Measurements from ENCODE around the gene WSB1. TPM values are rescaled to one million over a fixed set of nuclear protein-coding genes. Genes with fewer than 3 reads are reported as not detected.

WSB1 gene
- total RNA-seq, 1 donor from 2014 or later, result 107 TPM

GRCh38 chr17:27342059-27342458, 48.1 kb downstream of the WSB1 start:
- Histone ChIP-seq H3K27me3 (ENCODE audit: control insufficient read depth in 3 of 3, insufficient read depth in 3 of 3, low read length in 3 of 3) (peaks cover 0 to 4% (median 0%) of the 10 kb centered on the region in 3 donors), H3K4me3 (ENCODE audit: low read length in 3 of 3) (no peak overlapping the region), H3K36me3 (ENCODE audit: control insufficient read depth in 3 of 3, insufficient read depth in 3 of 3, low read length in 3 of 3) (no peaks in the 10 kb centered on the region), H3K9ac (ENCODE audit: low read depth in 1 of 3, low read length in 3 of 3) (no peak overlapping the region), H3K4me1 (ENCODE audit: control insufficient read depth in 3 of 3, insufficient read depth in 3 of 3, low read length in 3 of 3) (peaks cover 10 to 12% (median 12%) of the 10 kb centered on the region in 3 donors), H3K27ac (ENCODE audit: low read depth, low read length) (no peak overlapping the region), H3K9me3 (ENCODE audit: control insufficient read depth in 3 of 3, low read length in 3 of 3) (no peaks in the 10 kb centered on the region)

GRCh38 chr17:27343294-27343693, 49.4 kb downstream of the WSB1 start:
- peaks cover 0 to 4% (median 0%) of the 10 kb centered on the region in 3 donors for H3K27me3 ChIP-seq (ENCODE audit: control insufficient read depth in 3 of 3, insufficient read depth in 3 of 3, low read length in 3 of 3)
- no peak overlapping the region for H3K27ac ChIP-seq (ENCODE audit: low read depth, low read length)
- H3K36me3 ChIP-seq (ENCODE audit: control insufficient read depth in 3 of 3, insufficient read depth in 3 of 3, low read length in 3 of 3), result no peaks in the 10 kb centered on the region
- H3K4me1 ChIP-seq (ENCODE audit: control insufficient read depth in 3 of 3, insufficient read depth in 3 of 3, low read length in 3 of 3), result peaks cover 10 to 12% (median 12%) of the 10 kb centered on the region in 3 donors
- H3K9ac ChIP-seq (ENCODE audit: low read depth in 1 of 3, low read length in 3 of 3), result no peak overlapping the region
- no peaks in the 10 kb centered on the region for H3K9me3 ChIP-seq (ENCODE audit: control insufficient read depth in 3 of 3, low read length in 3 of 3)
- H3K4me3 ChIP-seq (ENCODE audit: low read length in 3 of 3), result no peak overlapping the region

DNA sequence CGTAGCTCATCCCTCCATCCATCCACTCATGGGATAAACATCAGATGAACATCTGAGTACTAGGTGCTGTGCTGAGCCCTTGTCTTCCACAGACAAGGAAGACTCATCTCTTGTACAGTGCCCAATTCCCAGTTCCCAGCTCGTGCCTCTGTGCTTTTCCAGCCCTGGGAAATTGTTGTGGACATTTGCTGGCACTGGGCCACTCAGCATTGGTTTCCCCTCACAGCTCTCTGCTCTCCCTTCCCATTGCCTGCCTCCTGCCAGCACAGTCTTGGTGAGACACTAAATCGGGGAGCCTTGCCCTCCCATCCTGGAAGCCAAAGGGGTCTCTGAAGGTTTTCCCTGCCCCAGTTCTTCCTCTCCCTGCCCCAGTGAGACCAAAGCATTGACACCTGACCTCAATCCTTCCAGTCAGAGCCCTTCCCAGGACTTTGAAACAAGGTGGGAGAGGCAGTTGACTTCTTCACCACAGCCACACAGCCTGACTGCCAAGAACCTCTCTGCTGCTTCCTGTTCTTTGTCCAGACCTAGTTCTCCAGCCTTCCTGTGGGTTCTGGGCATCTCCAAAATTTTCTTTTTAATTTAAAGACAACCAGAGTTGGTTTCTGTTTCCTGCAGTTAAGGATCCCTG, 50.2 kb downstream of the WSB1 start:
- Histone ChIP-seq H3K9ac (ENCODE audit: low read depth in 1 of 3, low read length in 3 of 3) (no peak overlapping the region), H3K4me3 (ENCODE audit: low read length in 3 of 3) (no peak overlapping the region), H3K27ac (ENCODE audit: low read depth, low read length) (peak overlapping the region; percentile 52), H3K4me1 (ENCODE audit: control insufficient read depth in 3 of 3, insufficient read depth in 3 of 3, low read length in 3 of 3) (peaks cover 12 to 15% (median 14%) of the 10 kb centered on the region in 3 donors), H3K36me3 (ENCODE audit: control insufficient read depth in 3 of 3, insufficient read depth in 3 of 3, low read length in 3 of 3) (no peaks in the 10 kb centered on the region), H3K27me3 (ENCODE audit: control insufficient read depth in 3 of 3, insufficient read depth in 3 of 3, low read length in 3 of 3) (peaks cover 0 to 4% (median 0%) of the 10 kb centered on the region in 3 donors), H3K9me3 (ENCODE audit: control insufficient read depth in 3 of 3, low read length in 3 of 3) (no peaks in the 10 kb centered on the region)

DNA sequence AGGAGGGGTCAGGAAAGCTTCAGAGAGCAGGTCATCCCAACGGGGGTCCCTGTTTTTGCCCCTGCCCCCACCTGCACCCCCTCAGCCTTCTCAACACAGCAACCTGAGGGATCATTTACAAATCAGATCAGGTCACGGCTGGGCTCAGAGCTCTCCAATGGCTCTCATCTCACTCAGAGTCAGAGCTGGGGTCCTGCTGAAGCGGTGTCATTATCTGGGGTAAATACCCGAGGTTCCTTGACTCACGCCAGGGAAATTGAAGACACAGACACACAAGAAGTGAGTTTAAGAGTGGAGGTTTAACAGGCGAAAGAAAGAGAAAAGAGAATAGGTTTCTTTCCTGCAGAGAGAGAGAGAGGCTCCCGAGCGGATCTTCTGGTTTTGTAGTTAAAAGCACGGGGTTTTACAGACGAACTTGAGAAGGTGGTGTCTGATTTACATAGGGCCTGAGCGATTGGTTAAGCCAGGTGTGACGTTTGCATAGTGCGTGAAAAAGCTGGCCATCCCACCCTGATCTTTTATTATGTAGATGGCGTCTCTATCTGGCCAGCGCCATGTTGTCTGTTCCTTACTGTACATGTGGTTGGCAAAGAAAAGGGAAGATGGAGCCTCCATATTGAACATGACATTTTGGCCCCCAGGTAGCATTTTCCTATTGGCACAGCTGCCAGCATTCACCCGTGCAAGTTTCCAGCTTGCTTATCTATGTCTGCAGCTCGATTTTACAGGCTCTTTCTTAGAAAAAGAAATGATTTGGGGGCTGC, 51.4 kb downstream of the WSB1 start:
- Histone ChIP-seq H3K36me3 (ENCODE audit: control insufficient read depth in 3 of 3, insufficient read depth in 3 of 3, low read length in 3 of 3) (no peaks in the 10 kb centered on the region), H3K4me3 (ENCODE audit: low read length in 3 of 3) (no peak overlapping the region), H3K4me1 (ENCODE audit: control insufficient read depth in 3 of 3, insufficient read depth in 3 of 3, low read length in 3 of 3) (peaks cover 12 to 14% (median 14%) of the 10 kb centered on the region in 3 donors), H3K9me3 (ENCODE audit: control insufficient read depth in 3 of 3, low read length in 3 of 3) (no peaks in the 10 kb centered on the region), H3K27ac (ENCODE audit: low read depth, low read length) (no peak overlapping the region), H3K9ac (ENCODE audit: low read depth in 1 of 3, low read length in 3 of 3) (no peak overlapping the region), H3K27me3 (ENCODE audit: control insufficient read depth in 3 of 3, insufficient read depth in 3 of 3, low read length in 3 of 3) (peaks cover 0 to 4% (median 0%) of the 10 kb centered on the region in 3 donors)

- Histone ChIP-seq H3K9ac (ENCODE audit: low read depth in 1 of 3, low read length in 3 of 3) (no peak overlapping the region), H3K4me3 (ENCODE audit: low read length in 3 of 3) (no peak overlapping the region), H3K36me3 (ENCODE audit: control insufficient read depth in 3 of 3, insufficient read depth in 3 of 3, low read length in 3 of 3) (no peaks in the 10 kb centered on the region), H3K9me3 (ENCODE audit: control insufficient read depth in 3 of 3, low read length in 3 of 3) (no peaks in the 10 kb centered on the region), H3K27ac (ENCODE audit: low read depth, low read length) (no peak overlapping the region), H3K27me3 (ENCODE audit: control insufficient read depth in 3 of 3, insufficient read depth in 3 of 3, low read length in 3 of 3) (peaks cover 0 to 4% (median 0%) of the 10 kb centered on the region in 3 donors), H3K4me1 (ENCODE audit: control insufficient read depth in 3 of 3, insufficient read depth in 3 of 3, low read length in 3 of 3) (peaks cover 5 to 7% (median 7%) of the 10 kb centered on the region in 3 donors)
These were observed 52.5 kb downstream of the WSB1 start for GRCh38 chr17:27346228-27346899.

- no peaks in the 10 kb centered on the region for H3K36me3 ChIP-seq (ENCODE audit: control insufficient read depth in 3 of 3, insufficient read depth in 3 of 3, low read length in 3 of 3)
- H3K9ac ChIP-seq (ENCODE audit: low read depth in 1 of 3, low read length in 3 of 3), result peak overlapping the region in 1 of 3 donors; percentile 59
- no peaks in the 10 kb centered on the region for H3K9me3 ChIP-seq (ENCODE audit: control insufficient read depth in 3 of 3, low read length in 3 of 3)
- no peak overlapping the region for H3K27ac ChIP-seq (ENCODE audit: low read depth, low read length)
- peaks cover 7 to 13% (median 12%) of the 10 kb centered on the region in 3 donors for H3K4me1 ChIP-seq (ENCODE audit: control insufficient read depth in 3 of 3, insufficient read depth in 3 of 3, low read length in 3 of 3)
- peaks cover 0 to 4% (median 0%) of the 10 kb centered on the region in 3 donors for H3K27me3 ChIP-seq (ENCODE audit: control insufficient read depth in 3 of 3, insufficient read depth in 3 of 3, low read length in 3 of 3)
- H3K4me3 ChIP-seq (ENCODE audit: low read length in 3 of 3), result no peak overlapping the region
These were observed 54.3 kb downstream of the WSB1 start for GRCh38 chr17:27348196-27348595.

- Histone ChIP-seq H3K4me1 (ENCODE audit: control insufficient read depth in 3 of 3, insufficient read depth in 3 of 3, low read length in 3 of 3) (peaks cover 11 to 19% (median 17%) of the 10 kb centered on the region in 3 donors), H3K36me3 (ENCODE audit: control insufficient read depth in 3 of 3, insufficient read depth in 3 of 3, low read length in 3 of 3) (no peaks in the 10 kb centered on the region), H3K9ac (ENCODE audit: low read depth in 1 of 3, low read length in 3 of 3) (no peak overlapping the region), H3K9me3 (ENCODE audit: control insufficient read depth in 3 of 3, low read length in 3 of 3) (no peaks in the 10 kb centered on the region), H3K4me3 (ENCODE audit: low read length in 3 of 3) (no peak overlapping the region), H3K27me3 (ENCODE audit: control insufficient read depth in 3 of 3, insufficient read depth in 3 of 3, low read length in 3 of 3) (no peaks in the 10 kb centered on the region), H3K27ac (ENCODE audit: low read depth, low read length) (peak overlapping the region; percentile 30)
These were observed 55.7 kb downstream of the WSB1 start for GRCh38 chr17:27349540-27350021.

GRCh38 chr17:27351759-27352158, 57.8 kb downstream of the WSB1 start:
- Histone ChIP-seq H3K4me1 (ENCODE audit: control insufficient read depth in 3 of 3, insufficient read depth in 3 of 3, low read length in 3 of 3) (peaks cover 11 to 19% (median 17%) of the 10 kb centered on the region in 3 donors), H3K9ac (ENCODE audit: low read depth in 1 of 3, low read length in 3 of 3) (no peak overlapping the region), H3K27me3 (ENCODE audit: control insufficient read depth in 3 of 3, insufficient read depth in 3 of 3, low read length in 3 of 3) (no peaks in the 10 kb centered on the region), H3K36me3 (ENCODE audit: control insufficient read depth in 3 of 3, insufficient read depth in 3 of 3, low read length in 3 of 3) (no peaks in the 10 kb centered on the region), H3K27ac (ENCODE audit: low read depth, low read length) (no peak overlapping the region), H3K4me3 (ENCODE audit: low read length in 3 of 3) (no peak overlapping the region), H3K9me3 (ENCODE audit: control insufficient read depth in 3 of 3, low read length in 3 of 3) (no peaks in the 10 kb centered on the region)

GRCh38 chr17:27352448-27353032, 58.6 kb downstream of the WSB1 start:
- Histone ChIP-seq H3K9ac (ENCODE audit: low read depth in 1 of 3, low read length in 3 of 3) (peak overlapping the region in 2 of 3 donors; percentile 83 to 85), H3K27me3 (ENCODE audit: control insufficient read depth in 3 of 3, insufficient read depth in 3 of 3, low read length in 3 of 3) (no peaks in the 10 kb centered on the region), H3K4me3 (ENCODE audit: low read length in 3 of 3) (peak overlapping the region in 2 of 3 donors; percentile 75 to 77), H3K9me3 (ENCODE audit: control insufficient read depth in 3 of 3, low read length in 3 of 3) (no peaks in the 10 kb centered on the region), H3K4me1 (ENCODE audit: control insufficient read depth in 3 of 3, insufficient read depth in 3 of 3, low read length in 3 of 3) (peaks cover 11 to 19% (median 17%) of the 10 kb centered on the region in 3 donors), H3K36me3 (ENCODE audit: control insufficient read depth in 3 of 3, insufficient read depth in 3 of 3, low read length in 3 of 3) (no peaks in the 10 kb centered on the region), H3K27ac (ENCODE audit: low read depth, low read length) (peak overlapping the region; percentile 90)

Measured in skeletal muscle tissue (tissue), 4 donors.